Skin of body (tissue), 2 donors: ENCODE results near the gene ATP11B. TPM values are rescaled to one million over a fixed set of nuclear protein-coding genes. Genes with fewer than 3 reads are reported as not detected.

ENCODE experiments used
- DNase-seq: peaks from one replicate; lab custom pipeline; 2025; lab: John Stamatoyannopoulos, UW
- total RNA-seq: library from RNA; depleted of rRNA; stranded (reverse); fragments of >200 nt; gene quantifications from one replicate; pipeline ENCODE4 v1.2.3, GENCODE V29; 2014

The ATP11B gene
- total RNA-seq, 1 donor from 2014 or later: 112 TPM

GRCh38 chr3:182949688-182950087, 156.4 kb downstream of the ATP11B start:
- DNase-seq: no peak

- DNase-seq: no peak
Measured at GRCh38 chr3:182954553-182955235, 161.4 kb downstream of the ATP11B start.

- DNase-seq: no peak
Measured at GRCh38 chr3:182957226-182957625, 163.9 kb downstream of the ATP11B start.

GRCh38 chr3:182957676-182958266, 164.5 kb downstream of the ATP11B start:
- no peak for DNase-seq

- no peak for DNase-seq
Measured at GRCh38 chr3:182959474-182960350, 166.4 kb downstream of the ATP11B start.

GRCh38 chr3:182962166-182962565, 168.9 kb downstream of the ATP11B start:
- DNase-seq: no peak

GRCh38 chr3:182964179-182964578, 170.9 kb downstream of the ATP11B start:
- DNase-seq: no peak

GRCh38 chr3:182965861-182966366, 172.6 kb downstream of the ATP11B start:
- DNase-seq: no peak

GRCh38 chr3:182967218-182968204, 174.2 kb downstream of the ATP11B start:
- DNase-seq: no peak

- DNase-seq: no peak
Measured at GRCh38 chr3:182969277-182969676, 176.0 kb downstream of the ATP11B start.

- no peak for DNase-seq
Measured at GRCh38 chr3:182969853-182970252, 176.5 kb downstream of the ATP11B start.

- no peak for DNase-seq
Measured at GRCh38 chr3:182970811-182971418, 177.6 kb downstream of the ATP11B start.

Other genes starting within 250 kb of the ATP11B start
- gene DCUN1D1, start 187.0 kb downstream of the ATP11B start, total RNA-seq: 36.6 TPM